Measurements from ENCODE around the gene DHRSX.

DNA sequence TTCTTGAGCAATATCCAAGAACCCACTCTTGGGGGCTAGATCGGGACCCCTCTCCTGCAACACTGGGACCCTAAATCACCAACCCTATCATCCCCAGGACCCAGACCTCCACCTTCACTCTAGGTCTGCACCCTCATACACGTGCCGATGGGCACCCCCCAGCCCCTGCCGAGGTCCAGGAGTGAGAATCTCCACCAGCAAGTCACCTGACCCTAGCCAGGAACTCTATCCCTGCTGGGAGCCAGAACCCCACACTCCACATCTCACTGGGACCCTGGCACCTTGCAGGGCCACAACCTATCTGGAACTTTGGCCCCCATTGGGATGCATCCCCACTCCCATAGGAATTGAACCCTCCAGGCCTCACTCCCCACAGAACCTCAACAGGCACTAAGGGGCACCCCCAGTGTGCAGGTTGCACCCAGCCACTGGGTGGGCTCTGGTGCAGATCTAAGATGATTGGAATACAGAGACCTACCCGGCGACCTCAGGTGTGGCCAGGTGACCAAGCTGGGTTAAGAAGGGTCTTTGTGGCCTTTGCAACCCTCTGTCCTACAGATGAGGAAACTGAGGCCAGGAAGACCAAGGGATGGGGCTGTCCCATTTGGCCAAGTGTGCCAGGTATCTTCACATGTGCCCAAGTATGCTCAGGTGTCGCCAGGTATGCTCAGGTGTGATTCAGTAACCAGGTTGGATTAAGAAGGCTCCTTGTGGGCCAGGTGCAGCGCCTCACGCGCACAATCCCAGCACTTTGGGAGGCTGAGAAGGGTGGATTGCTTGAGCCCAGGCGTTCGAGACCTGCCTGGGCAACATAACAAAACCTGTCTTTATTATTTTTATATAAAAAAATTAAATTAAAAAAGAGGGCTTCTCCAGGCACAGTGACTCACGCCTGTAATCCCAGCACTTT is 3.1 kb upstream of the DHRSX start:
- TF ChIP-seq, protein P1, sequence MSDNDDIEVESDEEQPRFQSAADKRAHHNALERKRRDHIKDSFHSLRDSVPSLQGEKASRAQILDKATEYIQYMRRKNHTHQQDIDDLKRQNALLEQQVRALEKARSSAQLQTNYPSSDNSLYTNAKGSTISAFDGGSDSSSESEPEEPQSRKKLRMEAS (IDR thresholded peaks at IDR 0.05): no peak
- TF ChIP-seq RAD21 (conservative IDR thresholded peaks at IDR 0.05 in 1 of 2, IDR thresholded peaks at IDR 0.05 in 1 of 2): no peak
- no peak for TF ChIP-seq USF2 (IDR thresholded peaks at IDR 0.05)
- TF ChIP-seq PBX3 (IDR thresholded peaks at IDR 0.05): no peak
- TF ChIP-seq CTCF (IDR thresholded peaks at IDR 0.05): no peak
- no peak for TF ChIP-seq ZC3H11A (IDR thresholded peaks at IDR 0.05)
- no peak for TF ChIP-seq ZFP36 (IDR thresholded peaks at IDR 0.05; ENCODE audit: borderline replicate concordance, partially characterized antibody)
- no peak for TF ChIP-seq RFX5 (IDR thresholded peaks at IDR 0.05)
- no peak for TF ChIP-seq RNF2 (IDR thresholded peaks at IDR 0.05; ENCODE audit: borderline replicate concordance, low read depth)
- TF ChIP-seq RCOR1 (IDR thresholded peaks at IDR 0.05; ENCODE audit: low read depth, low read length): no peak
- TF ChIP-seq POLR2A (IDR thresholded peaks at IDR 0.05; ENCODE audit: low read length): no peak
- no peak for TF ChIP-seq SMC3 (IDR thresholded peaks at IDR 0.05)

Data from A549 (cell line).